GM21423 (cell line): ENCODE data around the gene WDR70.
"Not testable (repeated sequence)": the region's sequence is repeated elsewhere in the genome, so short reads cannot be mapped to it uniquely, and the experiment has no call there.

Source experiments
- ATAC-seq: cut with Tn5 transposase; IDR thresholded peaks from one replicate; pipeline ENCODE4 v1.9.1; 2021; ENCODE audit warnings: mild to moderate bottlenecking, moderate library complexity; ENCODE audit not compliant: unreplicated experiment

The WDR70 gene

GRCh38 chr5:37453252-37453651 lies 74.1 kb downstream of the WDR70 start:
- not testable (repeated sequence) for ATAC-seq

DNA sequence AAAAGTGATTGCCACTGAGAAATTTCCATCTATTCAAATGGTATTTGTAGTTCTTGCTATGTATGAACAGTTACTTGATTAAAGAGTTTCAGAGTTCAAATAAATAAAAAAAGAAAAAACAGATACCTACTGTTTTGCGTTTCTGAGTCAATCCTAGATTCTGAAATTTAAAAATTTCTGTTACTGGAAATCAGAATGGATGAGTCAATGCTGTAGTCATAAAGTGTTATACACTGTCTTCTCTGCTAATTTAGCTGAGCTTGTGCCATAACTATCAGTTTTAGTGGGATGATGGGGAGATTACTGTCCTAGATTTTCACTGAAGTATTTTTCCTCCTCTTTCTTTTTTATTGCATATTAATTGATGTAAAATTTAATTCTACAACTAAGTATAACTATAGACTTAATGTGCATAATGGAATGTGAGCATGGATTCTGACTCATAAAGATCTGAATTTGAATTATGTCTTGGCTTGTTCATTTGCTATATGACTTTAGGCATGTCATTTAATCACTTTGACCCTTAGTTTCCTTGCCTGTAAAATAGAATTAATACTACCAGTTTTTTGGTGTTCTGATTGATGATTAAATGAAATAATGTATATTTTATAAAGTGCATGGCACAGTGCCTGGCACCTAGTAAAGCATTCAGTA lies 75.4 kb downstream of the WDR70 start:
- not testable (repeated sequence) for ATAC-seq

GRCh38 chr5:37463191-37464051 lies 84.3 kb downstream of the WDR70 start:
- ATAC-seq = not testable (repeated sequence)

- not testable (repeated sequence) for ATAC-seq
Measured at GRCh38 chr5:37464581-37464980, 85.5 kb downstream of the WDR70 start.

- not testable (repeated sequence) for ATAC-seq
Measured at GRCh38 chr5:37469383-37469782, 90.3 kb downstream of the WDR70 start.

DNA sequence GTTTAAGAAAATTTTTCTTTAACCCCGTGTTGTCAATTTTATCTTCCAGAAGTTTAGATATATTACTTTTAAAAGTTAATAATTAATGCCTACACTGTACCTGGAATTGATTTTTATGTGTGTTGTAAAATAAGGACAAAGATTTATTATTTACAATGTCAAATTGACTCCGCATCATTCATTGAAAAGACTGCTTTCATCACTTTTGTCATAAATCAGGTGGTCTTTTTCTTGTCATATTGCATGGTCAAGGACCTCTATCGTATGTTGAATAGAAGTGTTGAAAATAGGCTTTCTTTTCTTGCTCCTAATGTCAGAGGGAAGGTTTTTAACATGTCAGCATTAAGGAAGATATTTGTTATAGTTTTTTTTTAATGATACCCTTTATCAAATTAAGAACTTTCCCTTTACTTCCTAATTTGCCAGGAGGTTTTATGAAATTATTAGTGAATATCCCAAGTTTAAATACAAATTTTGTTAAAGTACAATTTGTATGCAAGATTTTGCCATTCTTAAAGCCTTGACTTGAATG lies 92.6 kb downstream of the WDR70 start:
- ATAC-seq = no peak

DNA sequence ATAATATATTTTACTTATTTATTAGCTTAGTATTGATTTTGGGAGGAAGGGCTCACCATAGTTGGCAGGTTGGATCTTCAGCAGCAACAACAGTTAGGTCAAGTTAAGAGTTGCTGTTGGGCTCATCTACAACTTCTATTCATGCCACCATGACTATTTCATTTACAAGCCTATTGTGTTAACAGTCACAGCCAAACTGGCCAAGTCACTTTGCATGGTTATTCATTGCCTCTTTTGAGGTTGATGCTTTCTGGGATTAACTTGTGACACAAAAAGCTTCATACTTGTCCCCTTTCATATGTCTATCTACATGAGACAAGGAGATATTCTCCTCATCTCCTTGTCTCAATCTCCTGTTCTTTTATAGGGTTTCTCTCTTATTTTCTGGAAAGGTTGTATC lies 98.3 kb downstream of the WDR70 start:
- ATAC-seq = no peak

DNA sequence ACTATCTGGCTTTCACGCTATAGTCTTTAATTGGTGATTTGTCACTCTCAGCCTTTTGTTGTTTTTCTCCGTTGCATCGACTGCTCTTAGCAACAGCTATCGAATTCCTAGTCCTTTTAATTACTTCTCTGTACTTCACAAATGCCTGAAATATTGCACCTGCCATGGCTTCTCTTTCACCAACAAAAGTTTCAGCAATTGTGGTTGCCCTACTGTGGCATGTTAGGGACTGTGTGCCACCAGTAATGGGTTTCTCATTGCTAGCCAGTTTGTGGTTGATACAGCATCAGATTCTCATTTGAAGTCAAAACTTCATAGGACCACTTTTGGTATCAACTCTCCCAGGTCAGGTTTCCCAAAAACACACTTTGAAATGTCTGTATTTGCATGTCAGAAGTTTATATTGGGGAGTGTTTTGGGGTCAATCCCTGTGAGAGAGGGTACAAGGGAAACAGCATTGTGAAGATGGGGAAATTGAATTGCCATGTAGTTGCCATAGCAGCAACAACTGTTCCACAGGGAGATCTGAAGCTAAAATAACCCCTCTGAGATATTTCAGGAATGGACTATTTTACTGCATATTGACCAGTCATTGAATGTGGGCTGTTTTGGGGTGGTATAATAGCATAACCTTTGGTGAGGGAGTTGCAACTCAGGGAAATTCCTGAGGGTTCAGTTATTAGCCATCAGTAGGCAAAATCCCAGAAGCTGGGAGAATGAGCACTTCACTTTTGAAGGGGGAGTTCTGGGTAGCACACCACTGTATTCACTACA lies 99.2 kb downstream of the WDR70 start:
- no peak for ATAC-seq

- ATAC-seq = not testable (repeated sequence)
Measured at GRCh38 chr5:37481395-37481794, 102.3 kb downstream of the WDR70 start.

DNA sequence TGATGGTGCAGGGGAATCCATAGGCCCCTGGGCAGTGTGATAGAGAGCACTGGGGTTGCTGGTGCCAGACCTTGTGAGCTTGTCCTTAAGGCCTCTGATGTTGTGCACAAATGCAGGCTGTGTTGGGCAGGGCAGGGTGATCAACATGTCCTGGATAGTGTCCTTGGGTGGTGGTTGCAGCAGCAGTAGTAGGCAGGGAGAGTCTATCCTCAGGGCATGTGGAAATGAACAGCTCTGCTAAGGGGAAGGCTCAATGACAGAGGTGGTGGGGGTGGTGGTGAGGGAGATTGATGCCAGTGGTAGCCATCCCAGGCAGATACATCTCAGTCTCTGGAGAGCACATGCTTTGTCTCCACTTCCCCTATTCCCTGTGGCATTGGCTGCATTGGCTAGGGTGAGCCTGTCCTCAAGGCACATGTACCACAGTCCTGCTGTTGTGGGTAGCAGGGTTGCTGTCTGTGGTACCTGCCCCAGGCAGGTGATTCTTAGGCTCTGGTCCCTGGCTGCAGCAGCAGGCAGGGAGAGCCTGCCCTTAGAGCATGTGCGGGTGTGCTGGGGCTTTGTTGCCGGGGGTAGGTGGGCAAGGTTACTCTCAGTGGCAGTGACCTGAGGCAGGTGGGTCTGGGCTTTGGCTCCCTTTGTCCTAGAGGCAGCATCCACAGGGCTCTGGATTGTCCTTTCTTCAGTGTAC lies 111.1 kb downstream of the WDR70 start:
- ATAC-seq = no peak

- ATAC-seq = no peak
Measured at GRCh38 chr5:37490931-37491330, 111.8 kb downstream of the WDR70 start.

DNA sequence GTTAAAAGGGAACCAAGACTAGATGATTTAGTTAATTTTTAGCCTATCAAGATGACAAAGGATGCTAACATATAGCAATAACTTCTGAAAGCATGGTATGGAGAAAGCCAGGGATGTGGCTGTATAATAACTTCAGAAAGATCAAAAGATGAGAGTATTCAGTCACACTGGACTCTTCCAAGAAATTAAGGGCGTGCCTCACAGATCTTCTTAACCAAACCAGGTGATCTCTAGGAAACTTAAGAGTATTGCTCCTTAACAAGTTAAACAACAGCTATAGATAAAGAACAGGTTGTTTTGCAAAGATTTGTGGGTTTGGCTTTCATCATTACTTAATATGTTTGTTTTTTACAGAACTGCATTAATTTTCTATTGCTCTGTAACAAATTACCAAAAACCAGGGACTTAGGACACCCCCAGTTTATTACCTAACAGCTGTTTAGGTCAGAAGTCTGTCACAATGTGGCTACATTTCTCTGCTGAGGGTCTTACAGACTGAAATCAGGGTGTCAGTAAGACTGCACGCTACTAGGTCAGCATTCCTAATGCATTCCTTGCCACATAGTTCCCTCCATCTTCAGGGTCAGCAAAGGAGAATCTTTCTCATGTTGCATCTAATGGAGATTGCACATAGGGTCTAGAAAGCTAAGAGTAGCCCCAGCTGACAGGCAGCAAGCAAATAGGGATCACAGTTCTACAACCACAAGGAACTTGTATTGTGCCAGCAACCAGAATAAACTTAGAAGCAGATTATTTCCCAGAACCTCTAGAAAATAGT lies 113.8 kb downstream of the WDR70 start:
- no peak for ATAC-seq

DNA sequence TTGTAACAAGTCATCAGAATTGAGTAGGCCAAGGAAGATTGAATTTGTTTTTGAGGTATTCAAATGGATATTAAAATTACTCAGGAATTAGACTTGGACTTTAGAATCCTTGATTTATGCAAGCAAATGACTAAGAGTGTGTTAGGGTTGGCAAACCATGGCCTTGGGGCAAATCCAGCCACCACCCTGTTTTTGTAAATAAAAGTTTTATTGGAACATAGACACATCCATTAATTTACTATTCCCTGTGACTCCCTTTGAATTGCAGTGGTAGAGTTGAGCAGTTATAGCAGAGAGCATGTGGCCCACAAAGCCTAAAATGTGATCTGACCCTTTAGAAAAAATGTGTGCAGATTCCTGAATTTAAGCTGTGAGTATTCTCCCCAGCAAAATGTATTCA lies 115.6 kb downstream of the WDR70 start:
- no peak for ATAC-seq

- ATAC-seq = no peak
Measured at GRCh38 chr5:37495210-37495609, 116.1 kb downstream of the WDR70 start.

GRCh38 chr5:37495668-37496347 lies 116.7 kb downstream of the WDR70 start:
- no peak for ATAC-seq

DNA sequence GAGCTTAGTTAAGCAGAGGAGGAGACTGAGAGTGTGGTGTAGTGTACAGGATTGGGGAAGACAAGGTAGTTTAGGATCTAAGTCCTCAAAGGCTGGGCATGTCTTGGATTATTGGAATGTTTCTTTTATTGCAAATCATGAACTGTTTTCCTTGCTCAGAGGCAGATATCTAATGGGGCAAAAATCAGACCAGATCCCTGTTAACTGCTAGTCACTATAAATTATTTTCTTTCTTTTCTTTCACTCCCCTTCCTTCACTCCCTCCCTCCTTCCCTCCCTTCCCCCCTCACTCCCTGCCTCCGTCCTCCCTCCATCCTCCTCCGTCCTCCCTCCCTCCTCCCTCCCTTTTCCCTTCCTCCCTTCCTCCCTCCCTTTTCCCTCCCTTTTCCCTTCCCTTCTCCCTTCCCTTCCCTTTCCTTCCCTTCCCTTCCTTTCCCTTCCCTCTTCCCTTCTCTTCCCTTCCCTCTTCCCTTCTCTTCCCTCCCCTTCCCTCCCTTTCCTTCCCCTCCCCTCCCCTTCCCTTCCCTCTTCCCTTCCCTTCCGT lies 117.9 kb downstream of the WDR70 start:
- no peak for ATAC-seq

- ATAC-seq = no peak
Measured at GRCh38 chr5:37501152-37501551, 122.0 kb downstream of the WDR70 start.

GRCh38 chr5:37506241-37506640 lies 127.1 kb downstream of the WDR70 start:
- ATAC-seq = no peak

DNA sequence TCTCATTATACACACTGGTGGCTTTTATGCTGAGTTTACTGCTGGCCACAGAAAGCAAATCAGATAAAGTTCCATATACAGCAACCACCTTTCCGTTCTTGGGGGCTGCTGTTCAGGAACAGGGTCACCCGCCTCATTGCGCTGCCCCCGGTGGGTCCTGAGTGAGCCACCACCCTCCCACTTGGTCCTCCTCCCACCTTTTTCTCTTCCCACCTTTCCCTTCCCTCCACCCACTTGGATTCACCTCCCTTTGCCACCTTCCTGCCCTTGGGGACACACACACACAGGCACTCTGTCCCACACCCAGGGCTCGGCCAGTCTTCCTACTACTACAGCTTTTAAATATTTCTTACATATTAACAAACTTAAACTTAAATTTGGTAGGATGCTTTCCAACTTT lies 127.6 kb downstream of the WDR70 start:
- no peak for ATAC-seq
